Stimulated activated CD8-positive, alpha-beta memory T cell treated with anti-CD3 and anti-CD28 coated beads, Interleukin-7, amount 100 ng/mL, for 1 hour (primary cell): ENCODE results near the gene HOXD1.

Experiments
- DNase-seq, 2 donors: peaks; one replicate each; pipeline ENCODE4 v3.0.0-alpha.2; 2020; ENCODE audit warnings: low read depth in 2 of 2

HOXD1 gene

GRCh38 chr2:176152350-176153181, 35.9 kb upstream of the HOXD1 start:
- no peak for DNase-seq

- DNase-seq: no peak
These were observed 33.8 kb upstream of the HOXD1 start for GRCh38 chr2:176154576-176155252.

GRCh38 chr2:176155356-176156044, 33.0 kb upstream of the HOXD1 start:
- DNase-seq: no peak

GRCh38 chr2:176156301-176156806, 32.1 kb upstream of the HOXD1 start:
- DNase-seq: no peak

GRCh38 chr2:176156807-176157498, 31.5 kb upstream of the HOXD1 start, which contains the start of gene HOXD3:
HOXD3 (plus strand) TSS chr2:176157307; CDS start chr2:176169115, 11,808 bp downstream.
- no peak for DNase-seq

GRCh38 chr2:176157499-176158185, 30.8 kb upstream of the HOXD1 start:
- no peak for DNase-seq

GRCh38 chr2:176158186-176158591, 30.3 kb upstream of the HOXD1 start:
- no peak for DNase-seq

- no peak for DNase-seq
These were observed 29.4 kb upstream of the HOXD1 start for GRCh38 chr2:176158855-176159662.

GRCh38 chr2:176159663-176160250, 28.7 kb upstream of the HOXD1 start:
- no peak for DNase-seq

- DNase-seq: no peak
These were observed 28.1 kb upstream of the HOXD1 start for GRCh38 chr2:176160251-176160985.

- no peak for DNase-seq
These were observed 27.3 kb upstream of the HOXD1 start for GRCh38 chr2:176160986-176161824.

GRCh38 chr2:176161825-176162626, 26.4 kb upstream of the HOXD1 start:
- DNase-seq: no peak

- DNase-seq: no peak
These were observed 25.4 kb upstream of the HOXD1 start for GRCh38 chr2:176162911-176163671.

- DNase-seq: no peak
These were observed 24.8 kb upstream of the HOXD1 start for GRCh38 chr2:176163672-176164056.

GRCh38 chr2:176164201-176164600, 24.3 kb upstream of the HOXD1 start:
- DNase-seq: no peak

GRCh38 chr2:176164611-176165369, 23.7 kb upstream of the HOXD1 start:
- no peak for DNase-seq
